Suprapubic skin (tissue), 4 donors: ENCODE measurements around the gene TMEM271. TPM values are rescaled to one million over a fixed set of nuclear protein-coding genes. Genes with fewer than 3 reads are reported as not detected.

Experiments
- DNase-seq, 2 donors: peaks; one replicate each; pipeline ENCODE4 v3.0.0-alpha.2; 2019; ENCODE audit warnings: low spot score in 2 of 2
- H3K27ac ChIP-seq: fragments of 200-600 bp; sonication (generic); one replicate; pipeline ENCODE4 v1.5.1; 2019
- H3K27me3 ChIP-seq: fragments of 200-600 bp; sonication (generic); one replicate; pipeline ENCODE4 v1.5.1; 2019
- H3K36me3 ChIP-seq: fragments of 200-600 bp; sonication (generic); one replicate; pipeline ENCODE4 v1.5.1; 2019
- H3K4me1 ChIP-seq: fragments of 200-600 bp; sonication (generic); one replicate; pipeline ENCODE4 v1.5.1; 2019
- H3K4me3 ChIP-seq: fragments of 200-600 bp; sonication (generic); one replicate; pipeline ENCODE4 v1.5.1; 2019; ENCODE audit warnings: mild to moderate bottlenecking
- H3K9me3 ChIP-seq: fragments of 200-600 bp; sonication (generic); one replicate; pipeline ENCODE4 v1.5.1; 2019
- EP300 ChIP-seq: sonication (generic); formaldehyde crosslinking; IDR thresholded peaks from one replicate; pipeline ENCODE4 v1.6.1; 2017; ENCODE audit warnings: antibody characterized with exemption
- POLR2A ChIP-seq, 2 donors: fragments of 450-650 bp; IDR thresholded peaks; one replicate each; pipeline ENCODE4 v1.6.1; 2017; ENCODE audit warnings: antibody characterized with exemption in 2 of 2, mild to moderate bottlenecking in 2 of 2, moderate library complexity in 2 of 2
- POLR2AphosphoS5 ChIP-seq, 3 donors: sonication (generic); formaldehyde crosslinking; IDR thresholded peaks; one replicate each; pipeline ENCODE4 v1.6.1; 2017; ENCODE audit warnings: antibody characterized with exemption in 3 of 3
- WGBS: methylation state at CpG from one replicate; pipeline ENCODE4 v1.1.5; 2018; 5-methylcytosine and 5-hydroxymethylcytosine counted together
- total RNA-seq, 4 donors: library from RNA; depleted of rRNA; stranded (reverse); fragments of >200 nt; gene quantifications; one replicate each; pipeline ENCODE4 v1.1.0, GENCODE V29; 2016
- TF ChIP-seq, protein P1 (sequence below), 2 donors: fragments of 200-600 bp in 1 of 2; fragments of 450-650 bp in 1 of 2; sonication (generic) in 1 of 2; IDR thresholded peaks; one replicate each; pipeline ENCODE4 v1.5.1; 2016 to 2019; ENCODE audit warnings: antibody characterized with exemption in 2 of 2, mild to moderate bottlenecking in 1 of 2, moderate library complexity in 1 of 2

TMEM271 gene
- total RNA-seq, 4 donors from 2014 or later, result 0.40 to 8.7 (median 3.5) TPM

DNA sequence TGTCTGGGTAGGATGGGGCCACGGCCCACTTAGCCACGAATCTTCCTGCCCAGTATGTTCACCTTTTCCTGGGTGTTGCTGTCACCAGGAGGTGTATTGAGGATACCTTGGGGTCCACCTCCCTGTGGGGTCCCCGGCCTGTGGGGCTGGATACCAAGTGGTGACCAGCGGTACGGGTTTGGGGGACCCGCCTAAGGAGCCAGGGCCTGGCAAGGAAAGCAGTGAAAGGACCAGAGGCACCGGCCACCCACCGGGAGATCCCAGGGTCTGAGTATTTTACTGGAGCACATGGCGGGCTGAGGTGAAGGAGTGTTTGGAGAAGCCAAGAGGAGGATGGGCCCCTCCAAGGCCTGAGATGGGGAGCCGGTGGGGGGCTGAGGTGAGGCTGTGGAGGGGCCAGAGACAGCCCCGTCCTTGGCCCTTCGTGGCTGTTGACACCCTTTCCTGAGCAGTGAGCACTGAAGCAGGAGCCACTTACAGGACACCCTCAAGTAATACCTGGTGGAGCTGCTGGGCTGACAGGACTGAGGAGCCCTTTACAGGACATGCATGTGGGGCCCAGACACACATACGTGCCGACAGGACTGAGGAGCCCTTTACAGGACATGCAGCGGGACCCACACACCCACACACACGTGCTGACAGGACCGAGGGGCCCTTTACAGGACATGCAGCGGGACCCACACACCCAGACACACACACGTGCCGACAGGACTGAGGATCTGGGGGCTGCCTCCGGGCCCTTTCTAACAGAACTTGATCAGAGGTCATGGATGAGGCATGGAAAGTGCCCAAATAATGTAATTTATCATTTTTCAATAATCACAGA is 38.4 kb downstream of the TMEM271 start:
- peaks cover 64% of the 10 kb centered on the region for H3K36me3 ChIP-seq
- TF ChIP-seq POLR2AphosphoS5 (IDR thresholded peaks at IDR 0.05) (no peak), POLR2A (IDR thresholded peaks at IDR 0.05) (no peak), EP300 (no peak)
- TF ChIP-seq, protein P1, sequence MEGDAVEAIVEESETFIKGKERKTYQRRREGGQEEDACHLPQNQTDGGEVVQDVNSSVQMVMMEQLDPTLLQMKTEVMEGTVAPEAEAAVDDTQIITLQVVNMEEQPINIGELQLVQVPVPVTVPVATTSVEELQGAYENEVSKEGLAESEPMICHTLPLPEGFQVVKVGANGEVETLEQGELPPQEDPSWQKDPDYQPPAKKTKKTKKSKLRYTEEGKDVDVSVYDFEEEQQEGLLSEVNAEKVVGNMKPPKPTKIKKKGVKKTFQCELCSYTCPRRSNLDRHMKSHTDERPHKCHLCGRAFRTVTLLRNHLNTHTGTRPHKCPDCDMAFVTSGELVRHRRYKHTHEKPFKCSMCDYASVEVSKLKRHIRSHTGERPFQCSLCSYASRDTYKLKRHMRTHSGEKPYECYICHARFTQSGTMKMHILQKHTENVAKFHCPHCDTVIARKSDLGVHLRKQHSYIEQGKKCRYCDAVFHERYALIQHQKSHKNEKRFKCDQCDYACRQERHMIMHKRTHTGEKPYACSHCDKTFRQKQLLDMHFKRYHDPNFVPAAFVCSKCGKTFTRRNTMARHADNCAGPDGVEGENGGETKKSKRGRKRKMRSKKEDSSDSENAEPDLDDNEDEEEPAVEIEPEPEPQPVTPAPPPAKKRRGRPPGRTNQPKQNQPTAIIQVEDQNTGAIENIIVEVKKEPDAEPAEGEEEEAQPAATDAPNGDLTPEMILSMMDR (IDR thresholded peaks at IDR 0.05), result no peak
- no peaks in the 10 kb centered on the region for H3K9me3 ChIP-seq
- no peak overlapping the region for H3K4me3 ChIP-seq
- WGBS, result 93% methylated on average over 19 of the region's 21 CpGs
- H3K27ac ChIP-seq, result no peak overlapping the region
- no peaks in the 10 kb centered on the region for H3K27me3 ChIP-seq
- no peaks in the 10 kb centered on the region for H3K4me1 ChIP-seq
- DNase-seq, result peak in 1 of 2 donors; percentile 66

DNA sequence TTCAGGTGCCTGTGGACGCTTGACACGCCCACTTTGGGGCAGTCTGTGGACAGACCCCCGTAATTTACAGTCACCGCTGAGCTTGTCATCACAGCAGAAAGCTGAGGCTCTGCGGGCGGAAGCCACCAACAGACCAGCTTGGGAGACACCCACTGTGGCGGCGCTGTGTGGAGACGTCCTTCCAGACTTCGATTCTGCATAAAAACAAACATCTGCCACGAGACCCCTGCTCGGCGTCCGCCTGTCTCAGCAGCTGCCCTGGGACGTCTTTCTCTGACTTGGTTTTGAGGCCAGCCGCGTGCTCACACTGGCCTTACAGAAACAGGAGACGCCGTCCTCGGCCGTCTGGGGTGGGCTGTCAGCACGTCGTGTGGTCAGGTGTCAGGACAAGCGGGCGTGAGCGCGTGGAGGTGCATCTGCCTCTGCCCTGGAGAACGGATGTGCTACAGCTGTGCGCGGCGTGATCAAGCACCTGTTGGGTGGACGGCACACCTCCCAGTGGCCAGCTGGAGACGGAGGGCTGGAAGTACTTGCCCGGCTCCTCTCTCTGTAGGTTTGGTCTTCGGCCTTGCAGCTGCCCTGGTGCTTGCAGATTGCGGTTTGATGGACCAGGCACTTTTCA is 39.6 kb downstream of the TMEM271 start:
- Histone ChIP-seq H3K9me3 (no peaks in the 10 kb centered on the region), H3K4me3 (no peak overlapping the region), H3K4me1 (no peaks in the 10 kb centered on the region), H3K36me3 (peaks cover 75% of the 10 kb centered on the region), H3K27me3 (no peaks in the 10 kb centered on the region), H3K27ac (no peak overlapping the region)
- TF ChIP-seq EP300, result no peak
- TF ChIP-seq, protein P1 (IDR thresholded peaks at IDR 0.05), result no peak
- TF ChIP-seq POLR2A (IDR thresholded peaks at IDR 0.05), result no peak
- TF ChIP-seq POLR2AphosphoS5 (IDR thresholded peaks at IDR 0.05), result no peak
- WGBS, result 90% methylated on average over 33 of the region's 36 CpGs
- DNase-seq, result peak in 1 of 2 donors; percentile 73

DNA sequence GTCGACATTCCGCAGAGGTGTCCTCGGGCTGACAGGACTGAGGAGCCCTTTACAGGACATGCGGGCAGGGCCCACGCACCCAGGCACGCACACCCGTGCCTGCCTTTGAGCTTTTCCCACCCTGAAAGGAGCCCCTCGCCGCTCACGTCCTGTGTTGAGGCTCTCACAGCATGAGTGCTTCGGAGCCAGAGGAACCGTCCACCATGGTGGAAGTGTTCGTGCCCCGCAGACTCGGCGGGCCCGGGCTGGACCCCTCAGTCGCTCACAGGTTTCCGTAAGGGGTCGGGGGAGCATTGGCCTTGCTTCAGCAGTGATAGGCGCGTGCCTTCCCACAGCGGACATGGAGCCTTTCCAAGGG is 40.2 kb downstream of the TMEM271 start:
- TF ChIP-seq POLR2A (IDR thresholded peaks at IDR 0.05), result no peak
- TF ChIP-seq POLR2AphosphoS5 (IDR thresholded peaks at IDR 0.05), result no peak
- TF ChIP-seq, protein P1 (IDR thresholded peaks at IDR 0.05), result no peak
- TF ChIP-seq EP300, result no peak
- 87% methylated on average over 3 of the region's 23 CpGs for WGBS
- DNase-seq, result no peak
- Histone ChIP-seq H3K27me3 (no peaks in the 10 kb centered on the region), H3K36me3 (peaks cover 81% of the 10 kb centered on the region), H3K4me1 (no peaks in the 10 kb centered on the region), H3K9me3 (no peaks in the 10 kb centered on the region), H3K27ac (no peak overlapping the region), H3K4me3 (no peak overlapping the region)

DNA sequence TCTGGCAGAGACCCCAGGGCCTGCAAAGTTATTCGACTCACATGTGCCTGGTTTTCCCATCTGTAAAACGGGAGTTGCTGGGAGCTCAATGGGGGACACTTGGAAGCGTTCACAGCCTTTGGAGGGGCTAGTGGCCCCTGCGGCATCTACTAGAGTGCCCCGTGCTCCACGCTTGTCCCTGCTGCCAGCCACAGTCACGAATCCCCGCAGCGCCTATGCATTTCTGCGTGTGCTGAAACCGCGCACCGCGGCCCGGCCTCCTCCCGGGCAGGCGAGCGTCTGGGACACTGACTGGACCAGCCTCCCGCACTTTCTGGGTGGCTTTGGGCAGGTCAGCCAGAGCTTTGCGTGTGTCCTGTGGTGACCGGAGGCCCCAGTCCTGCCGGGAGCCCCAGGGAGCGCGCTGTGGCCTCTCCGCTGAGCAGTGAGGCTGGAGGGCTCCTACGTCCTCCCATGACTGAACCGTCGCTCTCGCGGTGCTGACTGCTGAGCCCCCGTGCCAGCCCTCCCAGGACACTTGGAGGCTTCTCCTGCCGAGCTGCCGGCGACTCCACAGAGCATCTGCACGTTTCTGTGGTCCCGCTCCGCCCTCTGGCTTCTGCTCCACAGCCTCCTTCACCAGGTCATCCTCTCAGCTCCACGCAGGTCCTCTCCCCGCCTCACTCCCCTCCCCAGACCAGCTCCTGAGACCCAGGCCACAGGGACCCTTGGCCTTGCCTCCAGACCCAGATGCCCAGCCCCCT is 40.7 kb downstream of the TMEM271 start:
- Histone ChIP-seq H3K4me3 (no peak overlapping the region), H3K9me3 (no peaks in the 10 kb centered on the region), H3K27me3 (no peaks in the 10 kb centered on the region), H3K27ac (no peak overlapping the region), H3K4me1 (no peaks in the 10 kb centered on the region), H3K36me3 (peaks cover 86% of the 10 kb centered on the region)
- 95% methylated on average over 28 of the region's 39 CpGs for WGBS
- TF ChIP-seq POLR2AphosphoS5 (IDR thresholded peaks at IDR 0.05), result no peak
- no peak for TF ChIP-seq POLR2A (IDR thresholded peaks at IDR 0.05)
- TF ChIP-seq, protein P1 (IDR thresholded peaks at IDR 0.05), result no peak
- TF ChIP-seq EP300, result no peak
- DNase-seq, result no peak
